ENCODE data around the gene GALNTL6. TPM values are rescaled to one million over a fixed set of nuclear protein-coding genes. Genes with fewer than 3 reads are reported as not detected.

Gene GALNTL6
- total RNA-seq, 1 donor from 2014 or later = not detected

DNA sequence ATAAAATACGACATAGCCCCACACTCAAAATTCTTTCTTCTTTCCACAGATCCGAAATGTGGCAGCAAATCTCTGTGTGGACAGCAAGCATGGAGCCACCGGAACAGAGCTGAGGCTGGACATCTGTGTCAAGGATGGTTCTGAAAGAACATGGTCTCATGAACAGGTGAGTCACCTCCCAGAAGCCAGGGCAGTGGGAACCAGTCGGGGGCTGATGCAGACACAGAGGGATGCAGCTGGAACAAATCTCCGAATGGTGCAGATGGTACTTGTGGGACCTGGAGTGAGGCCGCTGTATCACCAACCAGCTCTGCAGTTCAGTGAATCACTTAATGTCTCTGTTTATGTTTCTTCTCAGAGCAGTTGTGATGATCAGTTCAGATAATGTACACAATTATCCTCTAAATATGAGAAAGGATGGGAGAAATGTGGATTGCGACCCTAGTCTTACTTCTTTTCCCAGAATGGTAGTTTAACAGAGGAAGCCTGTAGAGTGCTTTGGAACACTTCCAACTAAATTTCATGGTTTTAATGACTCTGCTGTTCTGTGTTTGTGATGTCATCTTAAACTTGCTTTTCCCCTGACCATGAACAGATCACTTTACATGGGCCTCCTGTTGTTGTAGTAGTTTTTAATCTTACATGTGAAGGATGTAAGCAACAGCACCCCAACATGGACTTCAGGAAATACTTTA is 1196.1 kb downstream of the GALNTL6 start:
- H3K36me3 ChIP-seq = no peaks in the 10 kb centered on the region

DNA sequence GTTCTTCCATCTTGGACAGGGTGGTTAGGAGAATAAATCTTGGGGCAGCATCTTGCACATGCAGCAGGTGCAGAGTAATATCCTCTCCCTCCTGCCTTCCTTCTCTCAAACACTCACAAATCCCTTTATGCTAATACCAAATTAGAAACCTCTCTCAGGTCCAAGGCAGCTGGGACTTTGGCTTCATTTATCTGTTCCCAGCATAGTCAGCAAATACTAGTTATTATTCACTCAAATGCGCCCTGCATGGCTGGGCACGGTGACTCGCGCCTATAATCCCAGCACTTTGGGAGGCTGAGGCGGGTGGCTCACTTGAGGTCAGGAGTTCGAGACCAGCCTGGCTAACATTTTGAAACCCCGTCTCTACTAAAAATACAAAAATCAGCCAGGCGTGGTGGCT is 1199.4 kb downstream of the GALNTL6 start:
- intact Hi-C loops (cut with DNase I) = loop anchor here (5.0 kb wide), 4 partner anchors 155 to 405 kb away; partner anchors contain the start of gene GALNT7
- Histone ChIP-seq H3K27ac (no peak overlapping the region), H3K9me3 (no peaks in the 10 kb centered on the region), H3K27me3 (no peaks in the 10 kb centered on the region), H3K4me3 (no peak overlapping the region), H3K4me1 (peaks cover 4 to 5% of the 10 kb centered on the region in 2 donors), H3K36me3 (no peaks in the 10 kb centered on the region)
- no peak for DNase-seq (ENCODE audit: low spot score in 2 of 2)
- TF ChIP-seq, protein P1, sequence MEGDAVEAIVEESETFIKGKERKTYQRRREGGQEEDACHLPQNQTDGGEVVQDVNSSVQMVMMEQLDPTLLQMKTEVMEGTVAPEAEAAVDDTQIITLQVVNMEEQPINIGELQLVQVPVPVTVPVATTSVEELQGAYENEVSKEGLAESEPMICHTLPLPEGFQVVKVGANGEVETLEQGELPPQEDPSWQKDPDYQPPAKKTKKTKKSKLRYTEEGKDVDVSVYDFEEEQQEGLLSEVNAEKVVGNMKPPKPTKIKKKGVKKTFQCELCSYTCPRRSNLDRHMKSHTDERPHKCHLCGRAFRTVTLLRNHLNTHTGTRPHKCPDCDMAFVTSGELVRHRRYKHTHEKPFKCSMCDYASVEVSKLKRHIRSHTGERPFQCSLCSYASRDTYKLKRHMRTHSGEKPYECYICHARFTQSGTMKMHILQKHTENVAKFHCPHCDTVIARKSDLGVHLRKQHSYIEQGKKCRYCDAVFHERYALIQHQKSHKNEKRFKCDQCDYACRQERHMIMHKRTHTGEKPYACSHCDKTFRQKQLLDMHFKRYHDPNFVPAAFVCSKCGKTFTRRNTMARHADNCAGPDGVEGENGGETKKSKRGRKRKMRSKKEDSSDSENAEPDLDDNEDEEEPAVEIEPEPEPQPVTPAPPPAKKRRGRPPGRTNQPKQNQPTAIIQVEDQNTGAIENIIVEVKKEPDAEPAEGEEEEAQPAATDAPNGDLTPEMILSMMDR (IDR thresholded peaks at IDR 0.05) = no peak

More for the DNA sequence above, 1196.1 kb downstream of the GALNTL6 start:
- no peak overlapping the region for H3K27ac ChIP-seq
- no peak for DNase-seq (ENCODE audit: low spot score in 2 of 2)
- intact Hi-C loops (cut with DNase I) = no loop called here
- TF ChIP-seq, protein P1 (IDR thresholded peaks at IDR 0.05) = no peak
- peaks cover 4 to 12% of the 10 kb centered on the region in 2 donors for H3K4me1 ChIP-seq
- H3K27me3 ChIP-seq = no peaks in the 10 kb centered on the region
- H3K4me3 ChIP-seq = no peak overlapping the region
- H3K9me3 ChIP-seq = no peaks in the 10 kb centered on the region

DNA sequence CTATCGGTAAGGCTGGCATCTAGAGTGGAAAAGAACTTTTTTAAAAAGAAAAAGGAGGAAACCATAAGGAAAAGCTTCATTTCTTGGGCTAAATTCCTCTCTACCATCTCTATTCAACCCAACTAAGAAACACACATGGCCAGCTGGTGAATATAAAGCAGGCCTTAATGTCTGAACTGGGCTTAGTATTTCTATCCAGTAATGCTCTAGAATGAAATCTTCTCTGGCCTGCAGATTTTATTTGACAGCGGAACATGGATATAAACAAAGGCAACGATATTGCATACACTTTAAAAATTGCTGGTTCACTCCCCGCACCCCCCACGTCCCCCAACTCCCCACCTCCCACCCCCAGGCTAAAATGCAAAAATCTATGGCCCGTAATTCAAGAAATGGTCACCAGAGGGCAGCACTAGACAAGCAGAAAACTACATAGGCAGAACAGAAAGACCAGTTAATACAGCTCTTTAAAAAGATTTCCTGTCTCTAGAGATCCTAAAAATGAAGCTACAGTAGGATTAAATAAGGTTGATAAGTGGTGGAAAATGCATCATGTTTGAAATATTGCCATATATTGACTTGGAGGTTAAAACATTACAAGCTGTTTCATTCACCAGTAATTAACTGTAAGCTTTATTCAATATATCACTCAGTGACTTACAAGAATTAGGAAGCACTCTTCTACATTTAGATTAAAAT is 1200.2 kb downstream of the GALNTL6 start:
- intact Hi-C loops (cut with DNase I) = loop anchor here (5.0 kb wide), 4 partner anchors 154 to 404 kb away; partner anchors contain the start of gene GALNT7
- H3K4me1 ChIP-seq = peaks cover 4 to 5% of the 10 kb centered on the region in 2 donors
- no peaks in the 10 kb centered on the region for H3K36me3 ChIP-seq
- no peaks in the 10 kb centered on the region for H3K9me3 ChIP-seq
- no peaks in the 10 kb centered on the region for H3K27me3 ChIP-seq
- peak in 1 of 2 donors; percentile 72 for DNase-seq (ENCODE audit: low spot score in 2 of 2)
- no peak overlapping the region for H3K27ac ChIP-seq
- H3K4me3 ChIP-seq = no peak overlapping the region
- TF ChIP-seq, protein P1 (IDR thresholded peaks at IDR 0.05) = peak; percentile 40 to 89 (median 85)

DNA sequence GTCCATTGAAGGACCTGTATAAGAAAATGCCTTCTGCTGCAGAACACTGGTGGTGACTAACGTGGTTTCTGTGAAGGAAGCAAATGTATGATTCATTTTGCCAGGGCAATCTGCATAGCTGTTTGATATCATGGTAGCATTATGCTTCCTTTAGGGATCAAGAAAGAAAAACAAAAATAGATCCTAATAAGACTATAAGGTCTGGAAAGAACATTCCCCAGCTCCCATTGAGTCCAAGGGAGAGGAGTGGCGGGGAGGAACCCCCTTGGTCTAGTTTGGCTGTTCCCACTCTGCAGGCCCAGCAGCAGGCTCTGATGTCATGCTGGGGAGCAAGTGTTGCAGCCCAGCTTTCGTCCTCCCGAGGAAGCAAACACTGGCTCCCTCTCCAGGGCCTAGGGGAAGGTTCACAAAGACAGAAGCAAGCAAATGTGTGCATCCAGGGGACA is 1200.9 kb downstream of the GALNTL6 start:
- Histone ChIP-seq H3K9me3 (no peaks in the 10 kb centered on the region), H3K27ac (no peak overlapping the region), H3K27me3 (no peaks in the 10 kb centered on the region), H3K4me3 (no peak overlapping the region), H3K4me1 (peaks cover 4 to 5% of the 10 kb centered on the region in 2 donors), H3K36me3 (no peaks in the 10 kb centered on the region)
- intact Hi-C loops (cut with DNase I) = loop anchor here (5.0 kb wide), 4 partner anchors 153 to 403 kb away; partner anchors contain the start of gene GALNT7
- no peak for DNase-seq (ENCODE audit: low spot score in 2 of 2)
- TF ChIP-seq, protein P1 (IDR thresholded peaks at IDR 0.05) = peak in 1 of 3 experiments; percentile 47

DNA sequence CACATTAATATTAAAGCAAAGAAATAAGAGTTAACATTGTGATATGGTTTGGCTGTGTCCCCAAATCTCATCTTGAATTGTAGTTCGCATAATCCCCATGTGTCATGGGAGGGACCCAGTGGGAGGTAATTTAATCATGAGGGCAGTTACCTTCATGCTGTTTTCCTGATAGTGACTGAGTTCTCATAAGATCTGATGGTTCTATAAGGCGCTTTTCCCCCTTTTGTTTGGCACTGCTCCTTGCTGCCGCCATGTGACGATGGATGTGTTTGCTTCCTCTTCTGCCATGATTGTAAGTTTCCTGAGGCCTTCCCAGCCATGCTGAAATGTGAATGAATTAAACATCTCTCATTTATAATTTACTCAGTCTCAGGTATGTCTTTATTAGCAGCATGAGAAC is 1201.6 kb downstream of the GALNTL6 start:
- Histone ChIP-seq H3K27me3 (no peaks in the 10 kb centered on the region), H3K36me3 (no peaks in the 10 kb centered on the region), H3K27ac (no peak overlapping the region), H3K4me3 (no peak overlapping the region), H3K9me3 (no peaks in the 10 kb centered on the region), H3K4me1 (peaks cover 4 to 5% of the 10 kb centered on the region in 2 donors)
- DNase-seq (ENCODE audit: low spot score in 2 of 2) = no peak
- intact Hi-C loops (cut with DNase I) = loop anchor here (5.0 kb wide), 4 partner anchors 152 to 402 kb away; partner anchors contain the start of gene GALNT7
- TF ChIP-seq, protein P1 (IDR thresholded peaks at IDR 0.05) = no peak
